ENCODE results near the gene BORCS6. TPM values are rescaled to one million over a fixed set of nuclear protein-coding genes. Genes with fewer than 3 reads are reported as not detected.

BORCS6 gene
- total and polyA plus RNA-seq, 2 of the 13 experiments (the other 11 are each of a cell fraction or from before 2014, with no cell fraction given) = 2.0 to 5.1 TPM

- TF ChIP-seq ZBTB43 (CRISPR knock-in tag; conservative IDR thresholded peaks at IDR 0.05) = peak; percentile 93
- TF ChIP-seq ZSCAN31 (CRISPR knock-in tag; IDR thresholded peaks at IDR 0.05; ENCODE audit: low read depth) = peak; percentile 89; the same call in 1 of the 2 replicates
- no peak for TF ChIP-seq KLF13 (CRISPR knock-in tag; IDR thresholded peaks at IDR 0.05)
- TF ChIP-seq ZNF543 (CRISPR knock-in tag; IDR thresholded peaks at IDR 0.05) = 0 out of 2 replicates have a peak, but pooled peaks have one; percentile 25
- peak; percentile 81 for TF ChIP-seq ZBTB10 (CRISPR knock-in tag; IDR thresholded peaks at IDR 0.05; ENCODE audit: borderline replicate concordance)
- peak; percentile 83; the same call in 1 of the 2 replicates for TF ChIP-seq TEF (CRISPR knock-in tag; IDR thresholded peaks at IDR 0.05)
- 0 out of 2 replicates have a peak, but pooled peaks have one; percentile 20 for TF ChIP-seq ZNF260 (CRISPR knock-in tag; IDR thresholded peaks at IDR 0.05; ENCODE audit: borderline replicate concordance, low read depth)
- no peak for TF ChIP-seq BORCS8-MEF2B (CRISPR knock-in tag; IDR thresholded peaks at IDR 0.05)
- TF ChIP-seq BRCA1 (CRISPR knock-in tag; IDR thresholded peaks at IDR 0.05) = peak; percentile 97
- TF ChIP-seq CC2D1A (CRISPR knock-in tag; IDR thresholded peaks at IDR 0.05) = peak; percentile 81; the same call in 1 of the 2 replicates
- TF ChIP-seq ZC3H4 (CRISPR knock-in tag; IDR thresholded peaks at IDR 0.05; ENCODE audit: borderline replicate concordance) = peak; percentile 100
- TF ChIP-seq, protein P1, sequence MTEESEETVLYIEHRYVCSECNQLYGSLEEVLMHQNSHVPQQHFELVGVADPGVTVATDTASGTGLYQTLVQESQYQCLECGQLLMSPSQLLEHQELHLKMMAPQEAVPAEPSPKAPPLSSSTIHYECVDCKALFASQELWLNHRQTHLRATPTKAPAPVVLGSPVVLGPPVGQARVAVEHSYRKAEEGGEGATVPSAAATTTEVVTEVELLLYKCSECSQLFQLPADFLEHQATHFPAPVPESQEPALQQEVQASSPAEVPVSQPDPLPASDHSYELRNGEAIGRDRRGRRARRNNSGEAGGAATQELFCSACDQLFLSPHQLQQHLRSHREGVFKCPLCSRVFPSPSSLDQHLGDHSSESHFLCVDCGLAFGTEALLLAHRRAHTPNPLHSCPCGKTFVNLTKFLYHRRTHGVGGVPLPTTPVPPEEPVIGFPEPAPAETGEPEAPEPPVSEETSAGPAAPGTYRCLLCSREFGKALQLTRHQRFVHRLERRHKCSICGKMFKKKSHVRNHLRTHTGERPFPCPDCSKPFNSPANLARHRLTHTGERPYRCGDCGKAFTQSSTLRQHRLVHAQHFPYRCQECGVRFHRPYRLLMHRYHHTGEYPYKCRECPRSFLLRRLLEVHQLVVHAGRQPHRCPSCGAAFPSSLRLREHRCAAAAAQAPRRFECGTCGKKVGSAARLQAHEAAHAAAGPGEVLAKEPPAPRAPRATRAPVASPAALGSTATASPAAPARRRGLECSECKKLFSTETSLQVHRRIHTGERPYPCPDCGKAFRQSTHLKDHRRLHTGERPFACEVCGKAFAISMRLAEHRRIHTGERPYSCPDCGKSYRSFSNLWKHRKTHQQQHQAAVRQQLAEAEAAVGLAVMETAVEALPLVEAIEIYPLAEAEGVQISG (CRISPR knock-in tag; IDR thresholded peaks at IDR 0.05) = peak; percentile 87
- no peak for TF ChIP-seq ZNF563 (CRISPR knock-in tag; IDR thresholded peaks at IDR 0.05)
- TF ChIP-seq, protein P2, sequence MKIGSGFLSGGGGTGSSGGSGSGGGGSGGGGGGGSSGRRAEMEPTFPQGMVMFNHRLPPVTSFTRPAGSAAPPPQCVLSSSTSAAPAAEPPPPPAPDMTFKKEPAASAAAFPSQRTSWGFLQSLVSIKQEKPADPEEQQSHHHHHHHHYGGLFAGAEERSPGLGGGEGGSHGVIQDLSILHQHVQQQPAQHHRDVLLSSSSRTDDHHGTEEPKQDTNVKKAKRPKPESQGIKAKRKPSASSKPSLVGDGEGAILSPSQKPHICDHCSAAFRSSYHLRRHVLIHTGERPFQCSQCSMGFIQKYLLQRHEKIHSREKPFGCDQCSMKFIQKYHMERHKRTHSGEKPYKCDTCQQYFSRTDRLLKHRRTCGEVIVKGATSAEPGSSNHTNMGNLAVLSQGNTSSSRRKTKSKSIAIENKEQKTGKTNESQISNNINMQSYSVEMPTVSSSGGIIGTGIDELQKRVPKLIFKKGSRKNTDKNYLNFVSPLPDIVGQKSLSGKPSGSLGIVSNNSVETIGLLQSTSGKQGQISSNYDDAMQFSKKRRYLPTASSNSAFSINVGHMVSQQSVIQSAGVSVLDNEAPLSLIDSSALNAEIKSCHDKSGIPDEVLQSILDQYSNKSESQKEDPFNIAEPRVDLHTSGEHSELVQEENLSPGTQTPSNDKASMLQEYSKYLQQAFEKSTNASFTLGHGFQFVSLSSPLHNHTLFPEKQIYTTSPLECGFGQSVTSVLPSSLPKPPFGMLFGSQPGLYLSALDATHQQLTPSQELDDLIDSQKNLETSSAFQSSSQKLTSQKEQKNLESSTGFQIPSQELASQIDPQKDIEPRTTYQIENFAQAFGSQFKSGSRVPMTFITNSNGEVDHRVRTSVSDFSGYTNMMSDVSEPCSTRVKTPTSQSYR (CRISPR knock-in tag; IDR thresholded peaks at IDR 0.05; ENCODE audit: borderline replicate concordance) = peak; percentile 80; the same call in 1 of the 2 replicates
- peak; percentile 98 for TF ChIP-seq SMAD3 (CRISPR knock-in tag; IDR thresholded peaks at IDR 0.05)
- TF ChIP-seq POLR2AphosphoS2 (IDR thresholded peaks at IDR 0.05; ENCODE audit: low read depth, low read length) = peak; percentile 100
- TF ChIP-seq ZEB1 (IDR thresholded peaks at IDR 0.05; ENCODE audit: insufficient replicate concordance, low read depth) = peak; percentile 93
Measured at GRCh38 chr17:8173056-8173870, 16.7 kb downstream of the BORCS6 start (continued).

Data from HepG2 (cell line).